IPS-20b (cell line): ENCODE data around the gene DSCAML1.

Source experiments
- H3K27ac ChIP-seq: one replicate; pipeline ENCODE4 v1.5.1; 2013; ENCODE audit warnings: low read length
- H3K27me3 ChIP-seq: 2 replicates; pipeline ENCODE4 v1.6.1; 2013; ENCODE audit warnings: mild to moderate bottlenecking, low read length, inconsistent platforms; ENCODE audit not compliant: insufficient read depth
- H3K36me3 ChIP-seq: 2 replicates; pipeline ENCODE4 v1.6.1; 2013; ENCODE audit warnings: low read depth, mild to moderate bottlenecking, inconsistent platforms, low read length, moderate library complexity; ENCODE audit not compliant: insufficient read depth
- H3K4me1 ChIP-seq: 2 replicates; pipeline ENCODE4 v1.6.1; 2013; ENCODE audit warnings: mild to moderate bottlenecking, control low read depth, inconsistent platforms, low read length, moderate library complexity; ENCODE audit not compliant: insufficient read depth
- H3K4me3 ChIP-seq: 2 replicates; pipeline ENCODE4 v1.5.1; 2013; ENCODE audit warnings: mild to moderate bottlenecking, low read length, inconsistent platforms
- H3K9ac ChIP-seq: 2 replicates; pipeline ENCODE4 v1.6.1; 2013; ENCODE audit warnings: low read depth, mild to moderate bottlenecking, inconsistent platforms, low read length, moderate library complexity
- H3K9me3 ChIP-seq: 2 replicates; pipeline ENCODE4 v1.6.1; 2013; ENCODE audit warnings: mild to moderate bottlenecking, low read depth, low read length, inconsistent platforms; ENCODE audit not compliant: insufficient read depth

Gene DSCAML1

DNA sequence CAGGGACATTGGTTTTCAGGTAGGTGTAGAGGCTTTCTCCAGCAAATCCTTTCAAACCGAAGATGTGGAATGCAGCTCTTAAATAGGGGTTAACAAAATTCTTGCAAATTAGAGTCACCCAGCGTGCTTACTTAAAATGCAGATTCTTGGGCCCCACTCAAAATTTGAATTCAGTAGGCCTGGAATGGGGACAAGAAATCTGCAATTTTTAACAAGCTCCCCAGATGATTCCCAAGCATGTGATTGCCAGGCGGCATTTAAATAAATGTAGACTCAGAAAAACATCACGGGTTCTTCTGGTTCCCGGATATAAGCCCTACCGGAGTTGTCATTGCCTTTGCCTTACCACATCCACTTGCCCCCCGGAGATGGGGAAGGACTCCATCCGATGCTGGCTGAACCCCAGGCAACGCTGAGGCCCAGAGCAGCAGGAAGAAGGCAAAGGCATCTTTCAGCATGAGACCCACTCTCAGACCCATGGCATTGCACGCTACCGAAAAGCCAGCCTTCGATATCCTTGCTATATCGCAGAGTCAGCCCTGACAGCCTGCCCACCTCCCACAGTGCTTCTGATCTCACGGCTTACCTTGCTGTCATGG is 134.2 kb downstream of the DSCAML1 start:
- Histone ChIP-seq H3K27ac (no peak overlapping the region), H3K4me1 (no peaks in the 10 kb centered on the region; the same call in 1 of the 2 replicates), H3K27me3 (no peaks in the 10 kb centered on the region), H3K36me3 (no peaks in the 10 kb centered on the region), H3K4me3 (no peak overlapping the region), H3K9ac (no peak overlapping the region), H3K9me3 (no peaks in the 10 kb centered on the region)

GRCh38 chr11:117662255-117662654 is 134.8 kb downstream of the DSCAML1 start:
- no peaks in the 10 kb centered on the region for H3K36me3 ChIP-seq

GRCh38 chr11:117658809-117659208 is 138.2 kb downstream of the DSCAML1 start:
- no peak overlapping the region for H3K9ac ChIP-seq
- no peaks in the 10 kb centered on the region for H3K36me3 ChIP-seq
- no peak overlapping the region for H3K27ac ChIP-seq
- no peaks in the 10 kb centered on the region; the same call in 1 of the 2 replicates for H3K4me1 ChIP-seq
- no peaks in the 10 kb centered on the region for H3K9me3 ChIP-seq
- no peak overlapping the region for H3K4me3 ChIP-seq
- no peaks in the 10 kb centered on the region for H3K27me3 ChIP-seq

More at GRCh38 chr11:117662255-117662654, 134.8 kb downstream of the DSCAML1 start:
- no peaks in the 10 kb centered on the region; the same call in 1 of the 2 replicates for H3K4me1 ChIP-seq
- no peak overlapping the region for H3K4me3 ChIP-seq
- no peak overlapping the region for H3K9ac ChIP-seq
- no peak overlapping the region for H3K27ac ChIP-seq
- no peaks in the 10 kb centered on the region for H3K27me3 ChIP-seq
- no peaks in the 10 kb centered on the region for H3K9me3 ChIP-seq

DNA sequence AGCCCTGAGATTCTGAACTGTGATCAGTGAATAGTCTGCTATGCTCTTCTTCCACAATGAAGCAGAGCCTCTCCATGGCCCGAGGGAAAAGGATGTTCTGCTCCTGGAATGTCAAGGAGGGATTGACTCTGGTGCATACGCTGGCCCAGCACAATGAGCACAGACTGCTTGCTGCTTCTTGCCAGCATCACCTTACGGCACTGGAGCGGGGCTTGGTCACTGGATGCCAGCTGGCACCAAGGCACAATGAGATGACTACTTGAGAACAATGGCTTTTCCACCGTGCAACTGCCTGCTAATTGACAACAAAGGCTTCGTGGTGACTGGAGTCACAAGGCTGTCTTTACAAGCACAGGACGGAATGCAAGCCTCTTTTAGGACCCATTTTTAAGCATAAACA is 139.2 kb downstream of the DSCAML1 start:
- Histone ChIP-seq H3K4me1 (no peaks in the 10 kb centered on the region), H3K4me3 (no peak overlapping the region), H3K9me3 (no peaks in the 10 kb centered on the region), H3K27ac (no peak overlapping the region), H3K27me3 (no peaks in the 10 kb centered on the region), H3K9ac (no peak overlapping the region), H3K36me3 (no peaks in the 10 kb centered on the region)

GRCh38 chr11:117654281-117655255 is 142.4 kb downstream of the DSCAML1 start:
- H3K9me3 ChIP-seq, result no peaks in the 10 kb centered on the region
- H3K27me3 ChIP-seq, result no peaks in the 10 kb centered on the region
- no peak overlapping the region for H3K9ac ChIP-seq
- no peaks in the 10 kb centered on the region for H3K4me1 ChIP-seq
- H3K4me3 ChIP-seq, result no peak overlapping the region
- H3K36me3 ChIP-seq, result no peaks in the 10 kb centered on the region
- no peak overlapping the region for H3K27ac ChIP-seq

GRCh38 chr11:117652521-117652920 is 144.5 kb downstream of the DSCAML1 start:
- no peak overlapping the region for H3K27ac ChIP-seq
- no peaks in the 10 kb centered on the region for H3K9me3 ChIP-seq
- no peak overlapping the region for H3K4me3 ChIP-seq
- no peaks in the 10 kb centered on the region for H3K36me3 ChIP-seq
- H3K4me1 ChIP-seq, result no peaks in the 10 kb centered on the region
- H3K9ac ChIP-seq, result no peak overlapping the region
- no peaks in the 10 kb centered on the region for H3K27me3 ChIP-seq

DNA sequence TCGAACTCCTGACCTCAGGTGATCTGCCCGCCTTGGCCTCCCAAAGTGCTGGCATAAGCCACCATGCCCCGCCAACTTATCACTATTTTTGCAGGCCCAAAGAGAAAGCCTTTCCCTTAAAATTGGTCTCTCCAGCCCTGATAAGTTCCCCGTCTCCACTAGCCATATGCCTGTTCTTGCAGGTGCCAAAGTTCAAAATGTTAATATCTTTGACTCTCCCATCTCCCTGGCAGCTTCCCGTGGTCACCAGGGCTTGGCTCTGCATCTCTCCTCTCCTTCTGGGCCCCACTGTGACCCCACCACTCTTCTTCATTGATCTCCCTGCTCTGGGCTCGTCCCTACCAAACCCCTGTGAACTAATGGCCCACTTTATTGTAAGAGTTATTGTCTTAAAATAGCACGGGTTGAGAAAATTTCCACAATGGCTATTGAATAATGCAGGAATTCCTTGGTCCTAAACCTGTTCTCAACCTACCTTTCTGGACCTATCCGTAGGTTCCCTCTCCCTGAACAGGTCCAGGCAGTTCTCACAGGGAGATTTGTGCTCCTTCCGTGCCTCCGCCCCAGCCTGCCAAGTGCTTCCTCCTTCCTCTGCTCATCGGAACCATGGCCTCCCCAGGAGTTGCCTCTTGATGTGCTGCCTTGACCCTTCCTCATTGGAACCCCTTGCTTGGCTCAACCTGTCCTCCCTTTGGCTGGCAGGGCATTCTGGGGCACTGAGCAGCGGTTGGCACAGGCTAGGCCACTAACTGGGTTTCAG is 147.5 kb downstream of the DSCAML1 start:
- no peak overlapping the region for H3K27ac ChIP-seq
- H3K9me3 ChIP-seq, result no peaks in the 10 kb centered on the region
- H3K27me3 ChIP-seq, result no peaks in the 10 kb centered on the region
- H3K4me3 ChIP-seq, result no peak overlapping the region
- no peaks in the 10 kb centered on the region for H3K4me1 ChIP-seq
- H3K9ac ChIP-seq, result no peak overlapping the region
- H3K36me3 ChIP-seq, result no peaks in the 10 kb centered on the region

- H3K4me1 ChIP-seq, result no peaks in the 10 kb centered on the region
- no peaks in the 10 kb centered on the region for H3K9me3 ChIP-seq
- no peaks in the 10 kb centered on the region for H3K27me3 ChIP-seq
- no peak overlapping the region for H3K27ac ChIP-seq
- no peak overlapping the region for H3K9ac ChIP-seq
- H3K4me3 ChIP-seq, result no peak overlapping the region
- H3K36me3 ChIP-seq, result no peaks in the 10 kb centered on the region
Observed at GRCh38 chr11:117647872-117648271, 149.1 kb downstream of the DSCAML1 start.

DNA sequence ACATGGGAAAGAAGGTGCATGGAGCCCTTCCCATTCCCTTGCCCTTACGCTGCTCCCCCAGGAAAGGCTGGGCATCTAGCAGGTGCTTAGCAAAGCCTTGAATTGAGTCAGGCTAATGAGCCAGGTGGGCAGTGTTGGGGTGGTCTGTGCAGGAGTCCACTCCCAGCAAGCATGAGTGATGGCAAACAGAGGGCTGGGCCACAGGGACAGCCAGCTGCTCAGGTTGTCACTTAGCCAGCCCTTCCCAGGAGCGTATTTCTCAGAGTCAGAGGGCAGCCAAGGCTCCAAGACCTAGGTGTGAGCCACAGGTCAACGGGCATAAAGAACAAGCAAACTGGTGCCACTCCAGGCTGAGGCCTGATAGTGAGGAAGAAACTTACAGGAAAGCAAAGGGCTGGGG is 149.8 kb downstream of the DSCAML1 start:
- no peaks in the 10 kb centered on the region for H3K36me3 ChIP-seq
- H3K4me3 ChIP-seq, result no peak overlapping the region
- no peaks in the 10 kb centered on the region for H3K9me3 ChIP-seq
- H3K4me1 ChIP-seq, result no peaks in the 10 kb centered on the region
- H3K9ac ChIP-seq, result no peak overlapping the region
- H3K27me3 ChIP-seq, result no peaks in the 10 kb centered on the region
- no peak overlapping the region for H3K27ac ChIP-seq

- H3K9me3 ChIP-seq, result no peaks in the 10 kb centered on the region
- H3K27me3 ChIP-seq, result no peaks in the 10 kb centered on the region
- no peaks in the 10 kb centered on the region for H3K4me1 ChIP-seq
- no peaks in the 10 kb centered on the region for H3K36me3 ChIP-seq
- H3K4me3 ChIP-seq, result no peak overlapping the region
- H3K9ac ChIP-seq, result no peak overlapping the region
- H3K27ac ChIP-seq, result no peak overlapping the region
Observed at GRCh38 chr11:117646411-117646810, 150.6 kb downstream of the DSCAML1 start.

GRCh38 chr11:117644403-117645155 is 152.4 kb downstream of the DSCAML1 start:
- H3K9me3 ChIP-seq, result no peaks in the 10 kb centered on the region
- H3K9ac ChIP-seq, result no peak overlapping the region
- no peak overlapping the region for H3K27ac ChIP-seq
- no peak overlapping the region for H3K4me3 ChIP-seq
- no peaks in the 10 kb centered on the region for H3K36me3 ChIP-seq
- no peaks in the 10 kb centered on the region for H3K4me1 ChIP-seq
- H3K27me3 ChIP-seq, result 0 out of 2 replicates have a peak, but pooled peaks cover 4% of the 10 kb centered on the region
